GM18505 (cell line): ENCODE data around the gene ARID3B.
"Not testable (repeated sequence)": the region's sequence is repeated elsewhere in the genome, so short reads cannot be mapped to it uniquely, and the experiment has no call there.

ENCODE experiments used
- ATAC-seq: cut with Tn5 transposase; IDR thresholded peaks from one replicate; pipeline ENCODE4 v1.9.1; 2021; ENCODE audit not compliant: unreplicated experiment
- POLR2A ChIP-seq: IDR thresholded peaks from 4 replicates; pipeline ENCODE4 v1.6.1; 2011; ENCODE audit warnings: borderline replicate concordance; ENCODE audit not compliant: insufficient read depth, insufficient read length; ENCODE audit errors: extremely low read depth

Gene ARID3B

DNA sequence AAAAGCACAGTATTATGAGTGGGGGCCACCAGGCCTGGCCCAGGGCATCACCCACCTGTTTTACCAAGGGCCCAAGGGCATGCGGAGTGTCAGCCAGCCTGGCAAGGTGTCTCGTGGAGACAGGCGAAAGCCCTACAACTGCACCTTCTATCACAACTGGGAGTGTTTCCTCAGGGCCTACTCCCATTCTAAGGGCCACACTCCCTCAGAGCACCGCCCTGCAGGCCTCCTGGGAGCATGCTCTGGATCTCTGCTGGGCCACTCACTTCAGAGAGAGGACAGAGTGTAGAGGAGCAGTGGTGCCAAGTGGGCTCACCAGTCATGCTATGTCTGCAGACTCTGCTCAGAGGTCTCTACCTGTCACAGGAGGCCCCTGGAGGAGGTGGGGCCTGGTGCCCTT is 53.4 kb downstream of the ARID3B start:
- no peak for ATAC-seq
- TF ChIP-seq POLR2A = no peak

DNA sequence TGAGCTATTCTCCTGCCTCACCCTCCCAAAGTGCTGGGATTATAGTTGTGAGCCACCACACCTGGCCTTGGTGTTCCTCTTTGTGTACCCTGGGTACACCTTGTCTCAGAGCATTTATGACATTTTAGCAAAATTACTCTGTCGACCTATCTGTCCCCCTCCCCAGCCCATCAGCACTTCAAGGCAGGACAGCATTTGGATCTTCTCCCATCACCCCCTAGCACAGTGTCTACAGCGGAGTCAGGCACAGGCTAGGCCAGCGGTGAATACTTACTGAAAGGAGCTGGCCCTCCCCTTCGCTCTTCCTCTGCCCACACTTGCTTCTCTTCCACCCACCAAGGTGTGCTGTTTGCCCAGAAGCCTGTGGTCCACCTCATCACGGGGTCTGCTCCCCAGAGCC is 54.3 kb downstream of the ARID3B start:
- ATAC-seq = no peak
- no peak for TF ChIP-seq POLR2A

DNA sequence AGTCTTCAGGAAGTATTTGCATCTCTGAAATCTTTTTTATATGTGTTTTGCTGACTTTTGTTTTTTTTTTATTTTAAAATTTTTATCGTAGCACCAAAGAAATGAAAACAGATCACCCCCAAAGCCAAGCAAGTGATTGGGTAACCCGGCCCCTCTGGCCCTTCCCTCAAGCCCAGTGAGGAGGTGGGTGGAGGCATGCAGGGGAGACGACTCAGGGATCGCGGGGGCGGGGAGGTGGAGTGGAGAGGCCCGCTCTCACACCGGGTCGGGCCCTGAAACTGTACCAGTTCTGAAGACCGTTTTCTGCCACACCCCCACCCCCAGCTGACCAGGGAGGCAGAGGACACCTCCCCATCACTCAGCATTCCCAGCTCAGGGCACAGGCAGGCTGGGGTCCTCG is 55.7 kb downstream of the ARID3B start:
- not testable (repeated sequence) for ATAC-seq

DNA sequence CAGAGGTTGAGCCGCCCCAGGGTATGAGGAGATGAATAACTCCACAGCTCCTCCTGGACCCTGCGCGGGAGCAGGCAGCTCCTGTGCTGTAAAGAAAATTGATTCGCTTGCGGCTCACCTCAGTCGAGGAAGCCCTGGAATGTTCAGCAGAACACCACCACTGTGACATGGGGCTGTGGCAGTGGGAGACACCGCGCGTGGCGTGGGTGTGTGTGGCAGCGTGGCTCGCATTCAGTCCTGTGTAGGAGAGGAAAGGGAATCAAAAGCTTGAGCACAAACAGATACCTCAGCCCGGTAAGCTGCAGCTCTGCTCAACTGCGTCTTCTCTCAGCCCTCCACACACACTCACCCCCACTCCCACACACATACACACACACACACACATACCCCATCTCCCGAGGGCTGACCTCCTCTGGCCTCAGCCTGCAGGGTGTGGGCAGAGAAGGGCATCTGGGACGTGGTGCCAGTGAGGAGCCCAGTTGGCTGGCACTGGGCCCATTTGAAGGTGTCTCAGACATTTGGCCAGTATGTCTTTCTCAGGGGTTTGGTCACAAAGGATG is 56.2 kb downstream of the ARID3B start:
- not testable (repeated sequence) for ATAC-seq

DNA sequence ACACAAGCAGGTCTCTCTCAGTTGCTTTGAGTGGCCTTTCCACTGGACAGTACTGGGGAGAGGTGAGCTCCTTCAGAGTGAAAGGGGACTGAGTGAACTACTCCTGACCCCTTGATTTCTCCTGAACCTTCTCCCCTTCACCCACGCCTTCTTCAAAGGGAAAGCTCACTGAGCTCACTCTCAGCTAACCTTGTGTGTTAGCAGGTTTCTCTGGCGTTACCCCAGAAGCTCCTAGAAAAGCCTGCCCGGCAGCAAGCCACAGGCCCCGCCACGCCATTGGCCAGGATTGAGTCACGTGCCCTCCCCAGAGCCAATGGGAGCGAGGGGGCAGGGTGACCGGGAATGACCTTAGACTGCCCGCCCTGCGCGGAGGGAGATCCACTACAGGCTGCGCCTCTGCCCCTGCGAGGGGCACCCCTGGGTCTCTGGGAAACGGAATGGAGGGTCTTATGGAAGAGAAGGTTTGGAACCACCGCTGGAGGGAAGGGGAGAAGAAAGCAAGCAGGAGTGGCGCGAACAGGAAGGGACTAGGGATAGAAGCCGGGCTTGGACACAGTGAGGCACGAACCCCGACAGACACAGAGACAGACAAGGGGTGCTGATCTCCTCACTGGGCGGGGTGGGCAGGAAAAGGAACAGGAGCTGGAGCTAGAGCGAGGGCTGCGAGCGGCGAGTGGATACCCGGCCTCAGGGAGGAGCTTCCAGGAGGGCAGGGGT is 57.3 kb downstream of the ARID3B start:
- peak; percentile 84 for TF ChIP-seq POLR2A
- peak; percentile 88 for ATAC-seq

DNA sequence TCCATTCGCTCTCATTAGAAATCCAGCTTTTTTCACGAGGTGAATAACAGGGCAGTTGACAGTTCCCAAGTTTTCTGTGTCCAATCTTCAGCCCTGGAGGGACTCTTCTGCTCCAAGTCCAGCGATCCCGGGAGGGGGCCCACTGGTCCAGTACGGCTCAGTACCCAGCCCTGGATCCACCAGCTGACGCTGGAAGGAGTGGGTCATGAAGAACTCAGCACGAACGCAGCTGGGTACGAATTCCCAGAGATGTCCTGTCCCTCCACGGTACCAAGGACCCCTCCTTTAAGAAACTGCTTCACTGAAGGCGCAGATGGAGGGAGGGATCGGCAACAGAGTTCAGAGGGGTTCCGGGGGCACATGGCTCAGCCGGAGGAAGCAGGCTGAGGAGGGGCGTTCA is 58.1 kb downstream of the ARID3B start:
- TF ChIP-seq POLR2A = no peak
- ATAC-seq = no peak

DNA sequence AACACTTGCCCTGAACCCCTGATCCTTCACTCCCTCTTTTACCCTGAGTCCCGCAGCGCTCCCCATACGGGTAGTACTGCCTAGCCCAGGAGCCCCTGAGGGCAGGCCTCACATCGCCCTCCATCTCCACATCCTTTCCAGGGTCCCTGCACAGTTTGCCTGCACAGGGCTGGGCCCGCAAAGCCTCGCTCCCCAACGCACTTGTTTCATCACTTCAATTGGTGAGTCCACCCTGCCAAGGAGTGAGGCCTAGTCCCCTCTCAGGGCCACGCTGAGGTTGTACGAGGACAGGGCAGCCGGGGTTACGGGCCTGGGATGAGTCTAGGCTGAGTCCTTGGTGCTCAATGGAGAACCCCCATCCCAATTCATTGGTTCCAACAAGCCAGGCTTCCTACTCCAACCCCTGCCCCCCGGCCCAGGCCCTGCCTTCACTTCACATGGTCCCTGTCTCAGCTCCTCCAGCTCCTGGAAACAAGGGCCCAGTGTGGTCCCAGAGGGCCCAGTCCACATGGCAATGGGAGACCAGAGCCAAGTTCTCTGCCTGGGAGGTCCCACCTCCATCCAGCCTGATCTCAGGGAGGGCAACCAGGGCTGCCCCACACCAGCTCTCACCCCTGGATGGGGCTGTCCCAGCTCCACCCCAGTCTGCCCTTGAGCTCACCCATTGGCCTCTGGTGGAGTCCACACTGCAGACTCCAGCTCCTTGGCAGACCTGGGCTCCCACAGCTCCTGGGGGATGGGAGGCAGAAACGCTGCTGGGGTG is 62.2 kb downstream of the ARID3B start:
- no peak for TF ChIP-seq POLR2A
- no peak for ATAC-seq

DNA sequence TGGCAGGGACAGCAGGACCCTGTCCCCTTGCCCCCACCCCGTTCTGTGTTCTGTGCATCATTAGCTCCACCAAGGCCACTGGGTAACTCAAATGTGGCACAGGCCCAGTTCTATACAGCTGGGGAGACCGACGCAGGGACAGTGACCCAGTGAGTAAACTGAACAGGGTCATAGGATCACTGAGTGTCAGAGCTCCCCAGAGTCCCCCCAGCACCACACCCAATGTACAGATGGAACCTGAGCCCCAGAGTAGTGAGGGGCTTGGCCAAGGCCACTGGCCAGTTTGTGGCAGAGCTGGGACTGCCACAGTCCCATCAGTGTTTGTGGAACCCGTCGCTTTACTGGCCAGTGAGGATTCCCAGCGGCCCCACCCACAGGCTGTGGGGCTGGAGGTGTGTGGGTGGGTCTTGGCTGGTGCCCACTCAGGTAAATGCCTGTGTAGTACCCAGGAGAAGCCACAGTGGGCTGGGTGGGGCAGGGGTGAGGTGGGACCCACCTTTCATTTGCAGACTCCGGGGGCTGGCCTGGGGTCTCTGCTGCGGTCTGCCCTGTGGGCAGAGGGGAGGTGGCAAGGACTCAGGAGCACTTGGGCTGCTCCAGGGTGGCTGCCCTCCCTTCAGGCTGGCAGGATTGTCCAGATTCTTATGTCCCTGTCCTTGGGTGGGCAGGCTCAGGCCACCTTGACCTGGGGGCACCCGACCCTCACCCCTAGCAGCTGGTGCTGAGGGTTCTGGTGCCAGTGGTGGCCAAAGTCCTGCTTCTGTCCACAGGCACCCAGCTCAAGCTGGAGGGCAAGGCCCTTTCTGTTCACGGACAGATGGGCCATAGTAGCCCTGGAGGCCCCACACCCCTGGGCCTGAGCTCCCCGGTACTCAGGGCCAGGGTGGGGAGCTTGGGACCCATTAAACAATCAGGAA is 63.0 kb downstream of the ARID3B start:
- ATAC-seq = no peak
- TF ChIP-seq POLR2A = no peak

DNA sequence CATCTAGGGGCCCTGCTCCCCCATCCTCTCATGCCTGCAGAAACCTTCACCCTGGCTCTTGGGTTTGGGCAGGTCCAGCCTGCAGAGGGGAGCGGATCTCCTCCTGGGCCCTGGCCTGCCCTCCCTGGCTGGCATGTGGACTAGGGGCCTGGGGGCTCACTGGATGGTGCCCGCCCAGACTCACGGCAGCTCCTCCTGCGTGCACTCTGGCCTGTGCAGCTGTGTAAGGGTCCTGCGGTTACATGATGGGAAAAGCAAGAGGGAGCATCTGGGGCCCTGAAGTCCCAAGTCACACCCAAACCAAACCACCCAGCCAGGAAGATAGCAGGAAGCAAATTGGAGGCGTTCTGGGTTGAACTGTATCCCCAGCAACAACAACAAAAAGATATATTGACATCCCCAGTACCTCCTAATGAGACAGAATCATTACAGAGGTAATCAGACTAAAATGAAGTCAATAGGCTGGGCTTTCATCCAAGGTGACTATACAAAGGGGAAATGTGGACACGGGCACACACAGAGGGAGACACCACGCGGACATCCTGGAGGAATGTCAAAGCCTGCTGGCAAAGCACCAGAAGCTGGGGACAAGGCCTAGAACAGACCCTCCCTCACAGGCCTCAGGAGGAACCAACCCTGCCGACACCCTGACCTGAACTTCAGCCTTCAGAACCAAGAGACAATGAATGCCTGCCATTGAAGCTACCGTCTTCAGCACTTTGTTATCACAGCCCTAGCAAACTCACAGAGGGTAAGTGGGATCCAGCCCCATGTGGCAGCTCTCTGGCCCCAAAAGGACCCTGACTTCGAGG is 64.2 kb downstream of the ARID3B start:
- TF ChIP-seq POLR2A = no peak
- no peak for ATAC-seq

DNA sequence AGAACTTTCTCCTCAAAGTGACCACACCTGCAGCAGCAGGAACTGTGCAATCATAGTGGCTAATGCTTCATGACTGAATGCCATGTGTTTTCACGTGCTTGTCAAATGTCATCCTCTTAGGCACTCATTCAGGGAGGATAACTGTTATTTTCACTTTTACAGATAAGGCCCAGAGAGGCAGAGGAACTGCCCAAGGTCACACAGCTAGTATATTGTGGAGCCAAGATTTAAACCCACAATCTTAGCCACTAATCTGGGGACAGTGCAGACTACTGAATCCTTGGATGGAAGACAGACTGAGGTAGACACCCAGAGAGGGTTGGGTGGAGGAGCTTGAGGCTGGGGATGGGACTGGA is 64.8 kb downstream of the ARID3B start:
- TF ChIP-seq POLR2A = no peak
- ATAC-seq = no peak

DNA sequence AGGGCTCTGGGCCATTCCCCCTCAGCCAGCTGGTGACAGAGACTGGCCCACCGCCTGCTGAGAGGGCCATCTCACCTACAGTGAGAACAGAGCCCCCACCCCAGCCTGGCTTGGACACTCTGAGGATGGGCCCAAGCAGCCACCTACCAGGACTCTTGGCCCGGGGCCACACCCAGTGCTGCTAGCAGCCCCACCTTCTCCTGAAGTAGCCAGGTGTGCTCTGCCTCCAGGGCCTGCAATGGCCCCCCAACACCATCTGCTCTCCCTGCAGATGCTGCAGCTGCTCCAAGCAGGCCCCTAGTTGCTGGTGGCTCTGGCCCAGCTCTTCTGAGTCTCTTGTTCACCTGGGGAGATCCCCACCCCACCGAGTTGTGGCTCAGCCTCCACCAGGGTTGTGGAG is 67.8 kb downstream of the ARID3B start:
- no peak for ATAC-seq
- no peak for TF ChIP-seq POLR2A

DNA sequence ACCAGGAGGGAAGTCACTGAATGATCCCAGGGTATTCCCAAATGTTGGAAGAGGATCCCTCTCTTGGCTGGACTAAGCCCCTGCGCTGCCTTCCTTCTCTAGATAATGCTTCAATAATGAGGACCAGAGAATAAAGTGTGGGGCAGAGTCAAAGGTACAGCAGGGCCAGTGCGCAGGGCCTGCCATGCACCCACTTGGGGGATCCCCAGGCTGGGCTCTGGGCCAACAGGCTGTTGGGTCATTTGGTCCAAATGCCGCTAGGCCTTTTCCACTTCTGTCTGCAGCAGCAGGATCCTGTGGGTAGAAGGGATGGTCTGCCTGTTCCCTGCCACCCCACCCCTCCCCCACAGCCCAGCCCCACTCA is 68.9 kb downstream of the ARID3B start:
- no peak for ATAC-seq
- TF ChIP-seq POLR2A = no peak
